Activated T-helper 1 cell treated with anti-CD3 and anti-CD28 coated beads, Interleukin-2, amount 50 U/mL, for 16 hours (primary cell): ENCODE results near the gene LRRFIP2.

Experiments
- DNase-seq, 2 donors: peaks; one replicate each; pipeline ENCODE4 v3.0.0-alpha.2; 2020; ENCODE audit warnings: low read depth in 1 of 2, low spot score in 1 of 2

LRRFIP2 gene

GRCh38 chr3:37118163-37118562 lies 56.2 kb downstream of the LRRFIP2 start:
- no peak for DNase-seq

GRCh38 chr3:37117548-37117947 lies 56.8 kb downstream of the LRRFIP2 start:
- DNase-seq: no peak

GRCh38 chr3:37116998-37117397 lies 57.4 kb downstream of the LRRFIP2 start:
- no peak for DNase-seq

GRCh38 chr3:37115446-37115845 lies 58.9 kb downstream of the LRRFIP2 start:
- no peak for DNase-seq

- no peak for DNase-seq
Observed at GRCh38 chr3:37114251-37115145, 59.9 kb downstream of the LRRFIP2 start.

GRCh38 chr3:37112987-37113386 lies 61.4 kb downstream of the LRRFIP2 start:
- DNase-seq: no peak

- no peak for DNase-seq
Observed at GRCh38 chr3:37111199-37111598, 63.2 kb downstream of the LRRFIP2 start.

- DNase-seq: no peak
Observed at GRCh38 chr3:37107846-37108245, 66.5 kb downstream of the LRRFIP2 start.

- no peak for DNase-seq
Observed at GRCh38 chr3:37103103-37103808, 71.1 kb downstream of the LRRFIP2 start.

GRCh38 chr3:37100411-37100810 lies 74.0 kb downstream of the LRRFIP2 start:
- DNase-seq: no peak

- DNase-seq: no peak
Observed at GRCh38 chr3:37099469-37099868, 74.9 kb downstream of the LRRFIP2 start.

- no peak for DNase-seq
Observed at GRCh38 chr3:37098884-37099283, 75.5 kb downstream of the LRRFIP2 start.

GRCh38 chr3:37097776-37098175 lies 76.6 kb downstream of the LRRFIP2 start:
- no peak for DNase-seq

- DNase-seq: no peak
Observed at GRCh38 chr3:37096975-37097374, 77.4 kb downstream of the LRRFIP2 start.

GRCh38 chr3:37096288-37096687 lies 78.1 kb downstream of the LRRFIP2 start:
- DNase-seq: no peak

GRCh38 chr3:37094636-37095035 lies 79.7 kb downstream of the LRRFIP2 start:
- no peak for DNase-seq

- DNase-seq: no peak
Observed at GRCh38 chr3:37093481-37093880, 80.9 kb downstream of the LRRFIP2 start.

- no peak for DNase-seq
Observed at GRCh38 chr3:37092484-37092883, 81.9 kb downstream of the LRRFIP2 start.

- DNase-seq: no peak
Observed at GRCh38 chr3:37087870-37088269, 86.5 kb downstream of the LRRFIP2 start.

GRCh38 chr3:37086918-37087317 lies 87.5 kb downstream of the LRRFIP2 start:
- no peak for DNase-seq

GRCh38 chr3:37082317-37082716 lies 92.1 kb downstream of the LRRFIP2 start:
- DNase-seq: no peak

- DNase-seq: no peak
Observed at GRCh38 chr3:37075955-37076354, 98.4 kb downstream of the LRRFIP2 start.
